Astrocyte of the hippocampus (primary cell): ENCODE results near the gene MDH1.
A peak's percentile ranks its signal among the peaks of the same experiment; 100 is the strongest.
"Not testable (repeated sequence)": the region's sequence is repeated elsewhere in the genome, so short reads cannot be mapped to it uniquely, and the experiment has no call there.

ENCODE experiments used
- DNase-seq: peaks from one replicate; pipeline ENCODE4 v3.0.0; 2011; ENCODE audit warnings: low read depth, low spot score

The MDH1 gene

GRCh38 chr2:63589148-63589958 lies 590 bp downstream of the MDH1 start:
- peak; percentile 15 for DNase-seq

GRCh38 chr2:63590626-63591408 lies 2.1 kb downstream of the MDH1 start:
- no peak for DNase-seq

GRCh38 chr2:63591566-63592175 lies 2.9 kb downstream of the MDH1 start:
- no peak for DNase-seq

DNA sequence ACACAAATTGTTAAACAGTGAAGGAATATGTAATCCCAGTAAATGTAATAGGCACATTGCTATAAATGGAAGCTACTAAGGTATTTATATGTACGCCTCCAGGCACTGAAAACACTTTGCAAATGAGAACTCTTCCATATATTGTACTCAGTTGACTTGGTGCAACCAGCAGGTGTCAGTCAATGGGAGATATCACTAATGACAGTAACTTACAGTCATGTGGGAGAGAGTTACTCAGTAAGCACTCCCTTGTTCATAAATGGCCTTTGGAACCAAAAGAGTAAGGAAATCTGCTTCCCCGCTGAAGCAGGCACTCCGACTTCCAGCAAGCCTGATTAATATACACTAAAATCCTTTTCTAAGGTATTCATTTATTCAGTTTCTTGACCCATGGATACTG lies 5.9 kb downstream of the MDH1 start:
- DNase-seq = no peak

GRCh38 chr2:63596401-63596883 lies 7.7 kb downstream of the MDH1 start:
- DNase-seq = no peak

- no peak for DNase-seq
Observed at GRCh38 chr2:63598981-63599380, 10.2 kb downstream of the MDH1 start.

- no peak for DNase-seq
Observed at GRCh38 chr2:63600881-63601460, 12.2 kb downstream of the MDH1 start.

DNA sequence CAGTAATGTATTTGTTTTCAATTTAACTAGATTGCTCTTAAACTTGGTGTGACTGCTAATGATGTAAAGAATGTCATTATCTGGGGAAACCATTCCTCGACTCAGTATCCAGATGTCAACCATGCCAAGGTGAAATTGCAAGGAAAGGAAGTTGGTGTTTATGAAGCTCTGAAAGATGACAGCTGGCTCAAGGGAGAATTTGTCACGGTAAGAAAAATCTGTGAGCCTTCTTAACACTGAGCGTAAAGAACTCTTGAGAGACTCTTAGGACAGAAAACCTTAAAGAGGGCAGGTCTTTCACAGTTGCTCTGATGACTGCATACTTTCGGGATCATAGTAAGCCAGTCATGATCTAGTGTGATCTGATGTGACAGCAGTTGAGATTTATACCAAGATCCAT lies 15.9 kb downstream of the MDH1 start:
- no peak for DNase-seq

GRCh38 chr2:63608865-63609264 lies 20.1 kb downstream of the MDH1 start:
- not testable (repeated sequence) for DNase-seq

DNA sequence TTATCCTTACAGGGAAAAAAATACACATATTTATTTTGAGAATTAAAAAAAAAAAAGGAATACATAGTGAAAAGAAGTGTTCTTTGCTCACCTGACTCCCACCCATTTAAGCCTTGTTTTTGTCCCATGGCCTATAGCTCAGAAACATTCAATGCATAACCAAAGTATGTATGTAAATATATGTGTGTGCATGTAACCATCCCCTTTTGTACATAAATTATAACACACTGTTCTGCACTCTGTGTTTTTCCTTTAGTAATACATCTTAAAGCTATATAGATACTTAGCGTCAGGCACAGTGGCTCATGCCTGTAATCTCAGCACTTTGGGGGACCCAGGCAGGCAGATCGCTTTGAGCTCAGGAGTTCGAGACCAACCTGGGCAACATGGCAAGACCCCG lies 21.8 kb downstream of the MDH1 start:
- DNase-seq = no peak

DNA sequence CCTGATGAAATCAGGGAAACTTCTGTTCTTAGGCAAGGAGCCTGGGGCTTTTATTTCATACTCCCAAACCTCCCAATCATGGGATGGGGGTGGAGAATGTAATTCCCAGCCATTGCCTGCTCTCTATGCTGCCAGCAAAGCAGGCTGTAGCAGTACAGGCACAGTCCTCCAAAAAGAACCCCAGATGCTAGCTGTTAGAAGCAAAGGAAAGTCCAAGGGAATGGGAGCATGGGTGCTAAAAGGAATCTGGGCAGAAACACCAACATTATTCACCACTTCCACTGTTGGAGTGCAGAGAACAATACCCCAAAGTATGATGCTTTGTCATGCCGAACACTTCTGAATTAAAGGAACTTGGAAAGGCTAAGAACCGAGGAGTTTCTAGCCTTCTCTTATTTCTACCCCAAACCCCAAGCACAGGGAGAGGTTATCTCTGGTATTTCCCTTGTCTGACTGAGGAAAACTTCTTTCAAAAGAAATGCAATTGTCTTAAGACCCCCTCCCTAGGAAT lies 24.7 kb downstream of the MDH1 start:
- DNase-seq = peak; percentile 30

DNA sequence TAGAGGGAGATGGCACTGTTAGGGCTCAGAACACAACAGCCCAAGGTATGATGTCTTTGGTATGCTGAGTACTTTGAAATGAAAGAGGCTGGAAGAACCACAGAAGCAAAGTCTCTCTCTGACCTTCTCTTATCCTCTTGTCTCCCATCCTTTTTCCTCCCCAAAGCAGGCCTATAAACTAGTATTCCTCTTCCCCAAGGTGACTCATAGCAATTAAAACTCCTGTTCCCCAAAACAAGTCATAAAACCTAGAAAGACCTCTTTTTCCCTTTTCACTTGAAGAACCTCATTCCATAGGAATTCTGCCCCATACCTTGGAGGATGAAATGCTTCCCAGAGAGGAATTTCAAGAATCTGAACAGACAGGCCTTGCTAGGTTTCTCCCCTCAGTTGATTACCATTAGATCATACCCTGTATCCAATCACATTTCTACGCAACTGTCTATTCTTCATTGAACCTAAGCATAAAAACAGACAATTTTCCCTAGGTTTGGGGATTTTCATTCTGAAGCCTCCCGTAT lies 25.7 kb downstream of the MDH1 start:
- DNase-seq = peak; percentile 77

DNA sequence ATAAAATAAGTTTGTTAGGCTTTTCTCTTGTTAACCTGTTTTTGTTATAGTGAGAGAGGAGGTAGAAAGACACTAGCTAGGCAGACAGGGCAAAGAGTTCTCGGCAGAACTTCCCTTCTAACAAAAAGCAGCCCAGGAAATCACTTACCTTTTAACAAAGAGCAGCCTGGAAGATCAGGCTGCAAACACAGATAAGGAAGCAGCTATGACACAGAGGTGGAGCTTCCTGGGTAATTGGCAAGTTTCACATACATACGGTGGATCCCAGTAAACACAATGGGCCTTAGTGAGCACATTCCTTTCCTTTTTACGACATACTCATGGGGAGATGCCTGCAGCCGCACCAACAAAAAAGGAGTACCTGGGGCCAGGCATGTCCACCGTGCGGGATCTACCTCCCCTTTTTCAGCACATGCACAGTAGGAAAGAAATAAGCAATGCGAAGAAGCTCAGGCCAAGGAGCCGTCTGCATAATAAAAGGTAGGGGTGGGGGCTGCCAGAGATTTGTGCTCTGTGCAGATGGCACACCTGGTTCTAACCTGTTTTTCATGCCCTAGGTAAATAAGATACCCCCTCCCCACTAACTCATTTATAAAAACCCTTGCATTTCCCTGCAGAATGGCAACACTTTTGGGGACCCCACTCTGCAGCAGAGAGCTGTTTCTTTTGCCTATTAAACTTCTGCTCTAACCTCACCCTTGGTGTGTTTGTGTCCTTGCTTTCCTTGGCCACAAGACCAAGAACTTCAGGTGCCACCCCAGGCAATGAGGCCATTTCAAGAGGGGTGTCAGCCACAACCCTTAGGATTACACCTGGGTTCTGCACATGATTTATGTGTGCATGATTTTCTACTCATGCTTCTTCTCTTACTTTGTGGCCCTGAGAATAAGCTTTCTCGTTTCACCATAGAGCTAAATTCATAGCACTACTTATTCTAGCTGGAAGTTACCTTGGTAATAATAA lies 26.5 kb downstream of the MDH1 start:
- peak; percentile 47 for DNase-seq

DNA sequence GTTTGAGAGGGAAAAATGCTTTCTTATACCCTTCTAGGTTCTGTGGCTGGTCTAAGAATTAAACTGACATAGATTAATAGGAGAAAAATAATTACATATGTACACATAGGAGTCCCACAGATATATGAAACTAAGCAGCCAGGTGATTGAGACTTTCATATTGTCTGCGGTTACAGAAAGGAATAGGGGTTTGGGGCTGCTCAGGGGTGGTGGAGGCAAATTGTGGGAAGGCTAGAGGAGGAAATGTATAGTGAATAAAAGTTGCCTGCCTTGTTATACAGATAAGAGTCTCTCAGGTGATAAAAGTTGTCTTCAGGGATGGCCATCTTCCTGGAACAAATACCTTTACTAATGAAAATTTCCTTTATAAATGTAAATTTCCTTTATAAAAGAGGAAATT lies 28.6 kb downstream of the MDH1 start:
- no peak for DNase-seq

GRCh38 chr2:63619328-63619727 lies 30.6 kb downstream of the MDH1 start:
- DNase-seq = no peak

DNA sequence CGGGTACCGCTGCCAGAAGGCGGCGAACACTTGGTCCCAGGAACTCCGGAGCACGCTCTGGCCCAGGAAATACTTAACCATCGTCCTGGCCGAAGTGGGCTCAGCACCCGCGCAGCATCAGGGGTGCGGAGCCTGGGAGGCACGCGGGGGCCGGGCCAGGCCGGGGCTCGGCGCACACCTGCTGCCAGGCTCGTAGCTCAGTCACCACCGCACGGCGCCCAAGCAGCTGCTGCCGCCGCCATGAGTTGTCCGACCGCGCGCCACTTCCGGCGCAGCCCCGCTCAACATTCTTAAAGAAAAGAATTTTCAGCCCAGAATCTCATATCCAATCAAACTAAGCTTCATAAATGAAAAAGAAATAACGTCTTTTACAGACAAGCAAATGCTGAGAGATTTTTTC lies 34.0 kb downstream of the MDH1 start:
- DNase-seq = no peak

GRCh38 chr2:63623763-63624162 lies 35.0 kb downstream of the MDH1 start:
- DNase-seq = not testable (repeated sequence)

DNA sequence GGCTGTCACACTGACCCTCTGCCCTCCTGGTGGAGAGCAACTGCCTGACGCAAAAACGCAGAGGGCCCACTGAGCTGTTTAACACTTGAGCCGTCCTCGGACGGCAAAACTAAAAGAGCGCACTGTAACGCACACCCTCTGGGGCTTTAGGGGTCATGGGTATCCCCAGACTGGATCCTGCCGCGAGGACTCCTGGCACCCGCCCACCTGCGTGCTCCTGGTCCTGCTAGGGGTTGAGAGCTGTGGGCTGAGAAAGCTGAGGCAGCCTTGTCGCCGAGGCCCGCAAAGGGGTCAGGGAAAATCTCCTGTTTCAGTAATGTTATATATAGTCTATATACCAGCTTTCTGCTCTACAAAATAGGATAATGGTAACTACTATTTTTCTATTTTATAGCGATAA lies 39.1 kb downstream of the MDH1 start:
- DNase-seq = no peak

GRCh38 chr2:63628403-63628942 lies 39.7 kb downstream of the MDH1 start:
- DNase-seq = no peak

DNA sequence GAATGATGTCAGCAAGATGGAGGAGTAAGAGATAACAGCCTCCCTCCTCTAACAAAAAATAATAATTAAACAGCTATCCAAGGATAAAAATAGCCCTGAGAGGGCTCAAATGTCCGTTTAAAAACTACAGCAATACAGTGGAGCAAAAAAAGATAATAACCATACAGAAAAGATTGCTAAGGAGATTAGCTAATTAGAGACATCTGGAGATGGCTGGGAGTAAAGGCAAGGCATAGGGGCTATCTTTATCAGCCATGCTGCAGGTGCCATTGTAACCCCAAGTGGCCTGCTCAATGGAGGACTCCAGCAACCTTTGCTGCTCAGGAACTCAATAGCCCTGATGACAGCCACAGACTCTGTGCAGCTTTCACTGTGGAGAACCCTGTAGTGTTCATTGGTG lies 42.7 kb downstream of the MDH1 start:
- DNase-seq = no peak
